ENCODE data around the gene TP53. TPM values are rescaled to one million over a fixed set of nuclear protein-coding genes. Genes with fewer than 3 reads are reported as not detected.

Gene TP53
- total and polyA plus RNA-seq, 12 donors: 7.9 to 29.1 (median 12.6) TPM

DNA sequence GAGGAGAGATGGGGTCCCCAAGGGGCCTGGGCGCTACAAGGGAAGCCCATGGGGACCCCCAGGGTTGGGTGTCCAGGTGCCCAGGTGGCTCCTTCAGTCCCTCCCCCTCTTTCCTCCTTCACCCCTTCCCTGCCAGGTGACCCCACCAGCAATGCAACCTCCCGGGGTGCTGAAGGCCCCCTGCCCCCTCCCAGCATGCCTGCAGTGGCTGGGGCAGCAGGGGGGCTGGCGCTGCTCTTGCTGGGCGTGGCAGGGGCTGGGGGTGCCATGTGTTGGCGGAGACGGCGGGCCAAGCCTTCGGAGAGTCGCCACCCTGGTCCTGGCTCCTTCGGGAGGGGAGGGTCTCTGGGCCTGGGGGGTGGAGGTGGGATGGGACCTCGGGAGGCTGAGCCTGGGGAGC is 21.7 kb upstream of the TP53 start:
- no peaks in the 10 kb centered on the region for H3K36me3 ChIP-seq
- 91% methylated on average over 11 of the region's 11 CpGs for WGBS, 2 donors
- peaks cover 5 to 73% (median 59%) of the 10 kb centered on the region in 7 donors for H3K27me3 ChIP-seq
- peaks cover 3 to 23% (median 17%) of the 10 kb centered on the region in 9 donors for H3K4me1 ChIP-seq
- no peaks in the 10 kb centered on the region for H3K9me3 ChIP-seq
- intact Hi-C loops (cut with DNase I): no loop called here
- DNase-seq (no peak), ATAC-seq (no peak)
- H3K4me3 ChIP-seq: no peak overlapping the region
- TF ChIP-seq, protein P1, sequence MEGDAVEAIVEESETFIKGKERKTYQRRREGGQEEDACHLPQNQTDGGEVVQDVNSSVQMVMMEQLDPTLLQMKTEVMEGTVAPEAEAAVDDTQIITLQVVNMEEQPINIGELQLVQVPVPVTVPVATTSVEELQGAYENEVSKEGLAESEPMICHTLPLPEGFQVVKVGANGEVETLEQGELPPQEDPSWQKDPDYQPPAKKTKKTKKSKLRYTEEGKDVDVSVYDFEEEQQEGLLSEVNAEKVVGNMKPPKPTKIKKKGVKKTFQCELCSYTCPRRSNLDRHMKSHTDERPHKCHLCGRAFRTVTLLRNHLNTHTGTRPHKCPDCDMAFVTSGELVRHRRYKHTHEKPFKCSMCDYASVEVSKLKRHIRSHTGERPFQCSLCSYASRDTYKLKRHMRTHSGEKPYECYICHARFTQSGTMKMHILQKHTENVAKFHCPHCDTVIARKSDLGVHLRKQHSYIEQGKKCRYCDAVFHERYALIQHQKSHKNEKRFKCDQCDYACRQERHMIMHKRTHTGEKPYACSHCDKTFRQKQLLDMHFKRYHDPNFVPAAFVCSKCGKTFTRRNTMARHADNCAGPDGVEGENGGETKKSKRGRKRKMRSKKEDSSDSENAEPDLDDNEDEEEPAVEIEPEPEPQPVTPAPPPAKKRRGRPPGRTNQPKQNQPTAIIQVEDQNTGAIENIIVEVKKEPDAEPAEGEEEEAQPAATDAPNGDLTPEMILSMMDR (IDR thresholded peaks at IDR 0.05): no peak
- H3K27ac ChIP-seq: no peak overlapping the region

DNA sequence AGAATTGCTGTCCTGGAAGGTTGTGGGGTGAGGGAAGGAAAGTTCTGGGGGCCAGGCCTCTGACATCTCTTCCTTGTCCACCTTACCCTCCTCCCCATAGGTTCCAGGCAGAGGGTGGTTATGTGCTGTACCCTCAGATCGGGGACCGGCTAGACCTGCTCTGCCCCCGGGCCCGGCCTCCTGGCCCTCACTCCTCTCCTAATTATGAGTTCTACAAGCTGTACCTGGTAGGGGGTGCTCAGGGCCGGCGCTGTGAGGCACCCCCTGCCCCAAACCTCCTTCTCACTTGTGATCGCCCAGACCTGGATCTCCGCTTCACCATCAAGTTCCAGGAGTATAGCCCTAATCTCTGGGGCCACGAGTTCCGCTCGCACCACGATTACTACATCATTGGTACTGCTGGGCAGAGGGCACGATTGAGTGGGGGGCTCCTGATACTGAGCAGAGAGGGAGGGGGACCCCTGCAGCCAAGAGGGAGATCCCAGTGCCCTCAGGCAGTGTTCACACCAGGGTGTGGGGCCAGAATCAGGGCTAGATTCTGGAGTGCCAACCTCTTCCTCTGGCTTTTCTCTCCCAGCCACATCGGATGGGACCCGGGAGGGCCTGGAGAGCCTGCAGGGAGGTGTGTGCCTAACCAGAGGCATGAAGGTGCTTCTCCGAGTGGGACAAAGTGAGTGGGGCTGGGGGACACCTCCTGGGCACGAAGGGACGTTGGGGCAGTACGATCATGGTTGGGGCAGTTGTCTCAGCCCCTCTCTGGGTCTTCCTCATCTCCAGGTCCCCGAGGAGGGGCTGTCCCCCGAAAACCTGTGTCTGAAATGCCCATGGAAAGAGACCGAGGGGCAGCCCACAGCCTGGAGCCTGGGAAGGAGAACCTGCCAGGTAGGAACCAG is 20.8 kb upstream of the TP53 start:
- Histone ChIP-seq H3K9me3 (no peaks in the 10 kb centered on the region), H3K4me1 (peaks cover 7 to 26% (median 21%) of the 10 kb centered on the region in 9 donors), H3K36me3 (peaks cover 0 to under 1% (median 0%) of the 10 kb centered on the region in 9 donors), H3K4me3 (no peak overlapping the region), H3K27me3 (peaks cover 5 to 72% (median 58%) of the 10 kb centered on the region in 7 donors), H3K27ac (no peak overlapping the region)
- TF ChIP-seq, protein P1 (IDR thresholded peaks at IDR 0.05): no peak
- ATAC-seq (no peak), DNase-seq (no peak)
- 89 to 92% methylated on average over 22 of the region's 22 CpGs for WGBS, 2 donors
- intact Hi-C loops (cut with DNase I): no loop called here

DNA sequence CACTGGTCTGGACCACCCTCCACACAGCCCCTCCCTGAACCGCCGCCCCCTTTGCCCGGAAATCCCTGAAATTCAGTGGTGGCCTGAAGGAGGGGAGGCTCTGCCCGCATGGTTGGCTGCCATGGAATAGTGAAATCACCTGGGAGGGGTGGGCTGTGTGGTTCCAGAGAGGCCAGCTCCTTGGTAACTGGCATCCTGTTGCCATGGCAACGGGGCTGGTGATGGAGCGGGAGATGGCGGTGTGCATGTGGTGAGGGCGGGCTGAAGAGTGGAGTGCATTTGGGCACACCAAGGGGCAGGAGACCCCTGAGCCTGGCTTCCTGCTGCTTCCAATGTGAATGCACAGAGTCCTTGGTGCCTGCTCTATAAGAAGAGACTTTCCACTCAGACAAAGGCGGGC is 20.2 kb upstream of the TP53 start:
- H3K9me3 ChIP-seq: no peaks in the 10 kb centered on the region
- ATAC-seq: no peak
- peaks cover 0 to 7% (median 0%) of the 10 kb centered on the region in 9 donors for H3K36me3 ChIP-seq
- peaks cover 7 to 26% (median 21%) of the 10 kb centered on the region in 9 donors for H3K4me1 ChIP-seq
- TF ChIP-seq, protein P1 (IDR thresholded peaks at IDR 0.05): no peak
- WGBS, 2 donors: 86 to 92% methylated on average over 9 of the region's 9 CpGs
- peaks cover 5 to 73% (median 52%) of the 10 kb centered on the region in 7 donors for H3K27me3 ChIP-seq
- DNase-seq: no peak
- intact Hi-C loops (cut with DNase I): no loop called here
- H3K4me3 ChIP-seq: no peak overlapping the region
- H3K27ac ChIP-seq: no peak overlapping the region

DNA sequence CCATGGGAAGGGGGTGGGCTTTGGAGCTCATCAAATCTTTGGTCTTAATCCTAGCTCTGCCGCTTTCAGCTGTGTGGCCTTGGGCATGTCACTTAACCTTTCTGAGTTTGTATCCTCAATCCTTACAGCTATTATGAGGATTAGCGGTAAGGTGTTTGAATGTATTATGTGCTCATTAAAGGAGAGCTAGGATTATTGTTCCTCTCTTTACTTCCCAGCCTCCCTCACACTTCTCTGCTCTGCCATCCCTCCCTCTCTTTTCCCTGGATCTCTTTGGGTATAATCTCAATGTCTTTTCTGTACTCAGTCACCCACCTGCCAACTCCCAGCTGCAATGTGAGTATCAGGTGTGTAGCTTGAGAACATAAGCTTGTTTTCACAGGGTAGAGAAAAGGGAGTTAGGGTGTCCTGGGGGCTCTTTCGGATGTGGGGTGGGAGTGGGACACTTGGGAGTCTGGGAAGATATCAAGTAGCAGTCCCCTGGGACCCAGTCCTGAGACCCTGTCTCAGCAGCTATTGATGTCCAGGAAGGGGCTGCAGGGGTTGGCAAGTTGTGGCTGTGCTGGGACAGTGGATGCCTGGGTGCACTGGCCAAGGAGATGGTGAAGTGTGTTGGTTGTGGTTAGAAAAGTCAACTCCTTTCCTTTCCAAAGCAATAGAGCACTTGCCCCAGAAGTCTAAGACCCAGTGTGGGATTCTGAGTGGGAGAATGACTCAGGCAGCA is 19.5 kb upstream of the TP53 start:
- Histone ChIP-seq H3K27me3 (peaks cover 5 to 66% (median 45%) of the 10 kb centered on the region in 7 donors), H3K36me3 (peaks cover 0 to 13% (median under 1%) of the 10 kb centered on the region in 9 donors), H3K4me1 (peaks cover 7 to 26% (median 21%) of the 10 kb centered on the region in 9 donors), H3K9me3 (no peaks in the 10 kb centered on the region), H3K4me3 (no peak overlapping the region), H3K27ac (no peak overlapping the region)
- TF ChIP-seq, protein P1 (IDR thresholded peaks at IDR 0.05): no peak
- 92 to 96% methylated on average over 3 of the region's 3 CpGs for WGBS, 2 donors
- no peak for DNase-seq
- intact Hi-C loops (cut with DNase I): no loop called here
- no peak for ATAC-seq
